Measurements from ENCODE around the gene SPTBN1. TPM values are rescaled to one million over a fixed set of nuclear protein-coding genes. Genes with fewer than 3 reads are reported as not detected.

Gene SPTBN1
- total and polyA plus RNA-seq, 2 experiments from 2014 or later, result 57.7 to 187 TPM

GRCh38 chr2:54540194-54540593 is 84.1 kb downstream of the SPTBN1 start:
- Histone ChIP-seq H4K20me1 (ENCODE audit: insufficient read depth) (no peaks in the 10 kb centered on the region), H3F3A (ENCODE audit: insufficient read depth) (no peaks in the 10 kb centered on the region; the same call in none of the 2 replicates), H3K36me3 (ENCODE audit: low read depth) (0 out of 2 replicates have a peak, but pooled peaks cover 4% of the 10 kb centered on the region), H3K9ac (no peak overlapping the region), H3K27ac (no peak overlapping the region), H3K79me2 (ENCODE audit: insufficient read depth) (peaks cover 99% of the 10 kb centered on the region), H3K4me2 (ENCODE audit: unreplicated experiment) (no peak overlapping the region), H3K4me1 (ENCODE audit: insufficient read depth) (no peaks in the 10 kb centered on the region; the same call in 1 of the 2 replicates), H3K9me2 (ENCODE audit: insufficient read depth) (no peaks in the 10 kb centered on the region), H3K4me3 (no peak overlapping the region), H2AFZ (no peak overlapping the region), H3K9me3 (ENCODE audit: low read depth) (no peaks in the 10 kb centered on the region), H3K27me3 (replicated peaks; ENCODE audit: insufficient read depth) (no peaks in the 10 kb centered on the region)
- DNase-seq, result no peak
- in situ Hi-C loops (cut with MboI), result no loop called here
- WGBS, 2 experiments (ENCODE audit: low coverage in 1 of 2, low lambda C conversion rate in 2 of 2, missing lambda C conversion rate in 2 of 2), result 83 to 92% methylated on average over 1 of the region's 1 CpG
- TF ChIP-seq EZH2phosphoT487 (IDR thresholded peaks at IDR 0.05; ENCODE audit: insufficient read depth, low read depth) (no peak), EZH2 (IDR thresholded peaks at IDR 0.05; ENCODE audit: insufficient read depth, poor library complexity, severe bottlenecking) (no peak)

DNA sequence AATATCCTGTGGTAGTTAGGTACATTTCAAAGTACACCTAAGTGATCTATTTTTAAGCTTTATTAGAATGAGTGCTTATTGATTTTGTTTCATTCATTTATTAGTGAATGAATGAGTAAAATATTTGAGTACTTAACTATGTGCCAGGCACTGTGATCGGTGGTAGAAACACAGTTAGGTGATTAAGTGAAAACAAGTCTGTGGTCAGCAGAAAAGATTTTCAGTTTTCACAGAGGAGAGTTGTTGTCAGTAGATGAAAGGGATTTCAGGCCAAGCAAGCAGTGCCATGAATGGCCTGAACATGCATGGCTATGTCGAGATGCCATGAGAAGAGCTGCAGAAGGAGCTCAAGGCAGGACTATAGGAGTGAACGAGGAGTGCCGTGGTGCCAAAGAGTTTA is 85.9 kb downstream of the SPTBN1 start:
- H4K20me1 ChIP-seq (ENCODE audit: insufficient read depth), result no peaks in the 10 kb centered on the region

GRCh38 chr2:54543733-54544396 is 87.7 kb downstream of the SPTBN1 start:
- no peak overlapping the region for H3K27ac ChIP-seq
- no peak for DNase-seq
- 52 to 59% methylated on average over 3 of the region's 3 CpGs for WGBS, 2 experiments (ENCODE audit: low coverage in 1 of 2, low lambda C conversion rate in 2 of 2, missing lambda C conversion rate in 2 of 2)
- no peaks in the 10 kb centered on the region for H4K20me1 ChIP-seq (ENCODE audit: insufficient read depth)
- peaks cover 17% of the 10 kb centered on the region for H3K4me1 ChIP-seq (ENCODE audit: insufficient read depth)
- no peaks in the 10 kb centered on the region for H3K27me3 ChIP-seq (replicated peaks; ENCODE audit: insufficient read depth)
- in situ Hi-C loops (cut with MboI), result no loop called here
- H3K79me2 ChIP-seq (ENCODE audit: insufficient read depth), result peaks cover 96% of the 10 kb centered on the region
- H2AFZ ChIP-seq, result no peak overlapping the region
- H3K4me2 ChIP-seq (ENCODE audit: unreplicated experiment), result no peak overlapping the region
- H3K4me3 ChIP-seq, result no peak overlapping the region
- no peaks in the 10 kb centered on the region; the same call in 1 of the 2 replicates for H3F3A ChIP-seq (ENCODE audit: insufficient read depth)
- no peaks in the 10 kb centered on the region for H3K9me2 ChIP-seq (ENCODE audit: insufficient read depth)
- H3K9ac ChIP-seq, result no peak overlapping the region
- no peaks in the 10 kb centered on the region for H3K36me3 ChIP-seq (ENCODE audit: low read depth)
- no peaks in the 10 kb centered on the region for H3K9me3 ChIP-seq (ENCODE audit: low read depth)
- TF ChIP-seq EZH2 (IDR thresholded peaks at IDR 0.05; ENCODE audit: insufficient read depth, poor library complexity, severe bottlenecking) (no peak), EZH2phosphoT487 (IDR thresholded peaks at IDR 0.05; ENCODE audit: insufficient read depth, low read depth) (no peak)

More for the DNA sequence above, 85.9 kb downstream of the SPTBN1 start:
- no peak overlapping the region for H3K4me2 ChIP-seq (ENCODE audit: unreplicated experiment)
- H3K27me3 ChIP-seq (replicated peaks; ENCODE audit: insufficient read depth), result no peaks in the 10 kb centered on the region
- TF ChIP-seq EZH2 (IDR thresholded peaks at IDR 0.05; ENCODE audit: insufficient read depth, poor library complexity, severe bottlenecking) (no peak), EZH2phosphoT487 (IDR thresholded peaks at IDR 0.05; ENCODE audit: insufficient read depth, low read depth) (no peak)
- H3K4me3 ChIP-seq, result no peak overlapping the region
- no peaks in the 10 kb centered on the region for H3K9me3 ChIP-seq (ENCODE audit: low read depth)
- in situ Hi-C loops (cut with MboI), result no loop called here
- H2AFZ ChIP-seq, result no peak overlapping the region
- no peaks in the 10 kb centered on the region for H3K9me2 ChIP-seq (ENCODE audit: insufficient read depth)
- no peaks in the 10 kb centered on the region for H3K36me3 ChIP-seq (ENCODE audit: low read depth)
- DNase-seq, result no peak
- no peaks in the 10 kb centered on the region; the same call in 1 of the 2 replicates for H3F3A ChIP-seq (ENCODE audit: insufficient read depth)
- peaks cover 17% of the 10 kb centered on the region for H3K4me1 ChIP-seq (ENCODE audit: insufficient read depth)
- WGBS, 2 experiments (ENCODE audit: low coverage in 1 of 2, low lambda C conversion rate in 2 of 2, missing lambda C conversion rate in 2 of 2), result 75 to 76% methylated on average over 4 of the region's 4 CpGs
- no peak overlapping the region for H3K27ac ChIP-seq
- peaks cover 96% of the 10 kb centered on the region for H3K79me2 ChIP-seq (ENCODE audit: insufficient read depth)
- no peak overlapping the region for H3K9ac ChIP-seq

GRCh38 chr2:54545702-54546450 is 89.7 kb downstream of the SPTBN1 start:
- Histone ChIP-seq H3K4me1 (ENCODE audit: insufficient read depth) (peaks cover 17% of the 10 kb centered on the region), H3K9me2 (ENCODE audit: insufficient read depth) (no peaks in the 10 kb centered on the region), H3K27ac (peak overlapping the region; percentile 50), H3K4me3 (no peak overlapping the region), H3K9me3 (ENCODE audit: low read depth) (no peaks in the 10 kb centered on the region), H3K36me3 (ENCODE audit: low read depth) (no peaks in the 10 kb centered on the region), H3F3A (ENCODE audit: insufficient read depth) (no peaks in the 10 kb centered on the region), H3K9ac (no peak overlapping the region), H2AFZ (no peak overlapping the region), H3K4me2 (ENCODE audit: unreplicated experiment) (peak overlapping the region; percentile 0), H3K79me2 (ENCODE audit: insufficient read depth) (peaks cover 96% of the 10 kb centered on the region), H4K20me1 (ENCODE audit: insufficient read depth) (no peaks in the 10 kb centered on the region), H3K27me3 (replicated peaks; ENCODE audit: insufficient read depth) (no peaks in the 10 kb centered on the region)
- peak; percentile 68 for DNase-seq
- 54 to 56% methylated on average over 3 of the region's 3 CpGs for WGBS, 2 experiments (ENCODE audit: low coverage in 1 of 2, low lambda C conversion rate in 2 of 2, missing lambda C conversion rate in 2 of 2)
- in situ Hi-C loops (cut with MboI), result no loop called here
- TF ChIP-seq EZH2 (IDR thresholded peaks at IDR 0.05; ENCODE audit: insufficient read depth, poor library complexity, severe bottlenecking), result no peak
- TF ChIP-seq EZH2phosphoT487 (IDR thresholded peaks at IDR 0.05; ENCODE audit: insufficient read depth, low read depth), result no peak

Data from GM23248 (cell line).